Measurements from ENCODE around the gene CCDC120.

GRCh38 chrX:49082271-49082871 is 23.6 kb downstream of the CCDC120 start:
- TF ChIP-seq POLR2A (IDR thresholded peaks at IDR 0.05; ENCODE audit: low read depth) (no peak), CTCF (IDR thresholded peaks at IDR 0.05) (no peak), POLR2AphosphoS5 (IDR thresholded peaks at IDR 0.05) (no peak)
